ENCODE measurements around the gene KCNMB2. TPM values are rescaled to one million over a fixed set of nuclear protein-coding genes. Genes with fewer than 3 reads are reported as not detected.

Gene KCNMB2
- total RNA-seq, 1 donor from 2014 or later: not detected

DNA sequence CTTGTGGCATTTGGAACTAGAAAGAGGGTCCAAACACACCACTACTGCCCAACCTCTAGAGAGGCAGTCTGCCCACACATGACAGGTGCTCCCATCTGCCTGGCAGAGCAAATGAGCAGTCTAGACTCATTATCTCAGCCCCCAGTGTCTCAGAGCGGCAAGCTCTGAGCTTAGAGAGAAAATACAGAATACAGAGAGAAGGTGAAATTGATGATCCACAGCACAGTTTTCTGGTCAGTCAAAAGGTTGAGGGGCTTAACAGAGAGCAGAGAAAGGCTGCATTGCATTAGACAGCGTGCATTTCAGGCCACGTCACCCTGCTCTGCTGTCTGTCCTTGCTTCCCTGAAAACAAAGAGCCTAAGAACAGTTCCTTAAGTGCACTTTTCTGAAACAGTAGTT lies 135.1 kb downstream of the KCNMB2 start:
- TF ChIP-seq, protein P1, sequence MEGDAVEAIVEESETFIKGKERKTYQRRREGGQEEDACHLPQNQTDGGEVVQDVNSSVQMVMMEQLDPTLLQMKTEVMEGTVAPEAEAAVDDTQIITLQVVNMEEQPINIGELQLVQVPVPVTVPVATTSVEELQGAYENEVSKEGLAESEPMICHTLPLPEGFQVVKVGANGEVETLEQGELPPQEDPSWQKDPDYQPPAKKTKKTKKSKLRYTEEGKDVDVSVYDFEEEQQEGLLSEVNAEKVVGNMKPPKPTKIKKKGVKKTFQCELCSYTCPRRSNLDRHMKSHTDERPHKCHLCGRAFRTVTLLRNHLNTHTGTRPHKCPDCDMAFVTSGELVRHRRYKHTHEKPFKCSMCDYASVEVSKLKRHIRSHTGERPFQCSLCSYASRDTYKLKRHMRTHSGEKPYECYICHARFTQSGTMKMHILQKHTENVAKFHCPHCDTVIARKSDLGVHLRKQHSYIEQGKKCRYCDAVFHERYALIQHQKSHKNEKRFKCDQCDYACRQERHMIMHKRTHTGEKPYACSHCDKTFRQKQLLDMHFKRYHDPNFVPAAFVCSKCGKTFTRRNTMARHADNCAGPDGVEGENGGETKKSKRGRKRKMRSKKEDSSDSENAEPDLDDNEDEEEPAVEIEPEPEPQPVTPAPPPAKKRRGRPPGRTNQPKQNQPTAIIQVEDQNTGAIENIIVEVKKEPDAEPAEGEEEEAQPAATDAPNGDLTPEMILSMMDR (IDR thresholded peaks at IDR 0.05): no peak
- intact Hi-C loops (cut with DNase I): no loop called here
- H3K36me3 ChIP-seq: no peaks in the 10 kb centered on the region
- no peak for DNase-seq (ENCODE audit: low spot score in 2 of 2)
- H3K9me3 ChIP-seq: no peaks in the 10 kb centered on the region
- H3K27ac ChIP-seq: no peak overlapping the region
- no peaks in the 10 kb centered on the region for H3K27me3 ChIP-seq
- H3K4me3 ChIP-seq: no peak overlapping the region
- no peaks in the 10 kb centered on the region for H3K4me1 ChIP-seq

DNA sequence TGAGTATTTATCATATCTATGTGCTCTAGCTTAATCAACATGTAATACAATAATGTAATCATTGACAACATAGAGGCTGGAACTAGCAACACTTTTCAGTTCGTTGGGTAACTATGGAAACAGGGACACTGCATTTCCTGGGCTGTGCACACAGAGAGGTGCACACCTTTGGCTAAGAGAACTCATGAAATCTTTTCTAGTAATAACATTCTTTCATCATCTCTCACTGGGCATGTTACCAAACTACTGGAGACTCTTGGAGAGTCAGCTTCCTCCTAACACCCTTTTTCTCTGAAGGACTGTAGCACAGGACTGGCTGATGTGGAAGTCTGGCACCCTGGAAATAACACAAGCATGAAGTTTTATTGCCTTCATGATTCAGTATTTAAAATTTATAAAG lies 135.6 kb downstream of the KCNMB2 start:
- intact Hi-C loops (cut with DNase I): no loop called here
- H3K27ac ChIP-seq: no peak overlapping the region
- no peaks in the 10 kb centered on the region for H3K27me3 ChIP-seq
- no peaks in the 10 kb centered on the region for H3K36me3 ChIP-seq
- no peak for DNase-seq (ENCODE audit: low spot score in 2 of 2)
- H3K4me3 ChIP-seq: no peak overlapping the region
- no peaks in the 10 kb centered on the region for H3K9me3 ChIP-seq
- no peaks in the 10 kb centered on the region for H3K4me1 ChIP-seq
- TF ChIP-seq, protein P1 (IDR thresholded peaks at IDR 0.05): no peak

- H3K4me1 ChIP-seq: no peaks in the 10 kb centered on the region
- no peak for DNase-seq (ENCODE audit: low spot score in 2 of 2)
- TF ChIP-seq, protein P1 (IDR thresholded peaks at IDR 0.05): no peak
- no peaks in the 10 kb centered on the region for H3K9me3 ChIP-seq
- H3K27me3 ChIP-seq: no peaks in the 10 kb centered on the region
- no peaks in the 10 kb centered on the region for H3K36me3 ChIP-seq
- no peak overlapping the region for H3K4me3 ChIP-seq
- intact Hi-C loops (cut with DNase I): no loop called here
- no peak overlapping the region for H3K27ac ChIP-seq
These were observed 136.0 kb downstream of the KCNMB2 start for GRCh38 chr3:178672275-178672674.

DNA sequence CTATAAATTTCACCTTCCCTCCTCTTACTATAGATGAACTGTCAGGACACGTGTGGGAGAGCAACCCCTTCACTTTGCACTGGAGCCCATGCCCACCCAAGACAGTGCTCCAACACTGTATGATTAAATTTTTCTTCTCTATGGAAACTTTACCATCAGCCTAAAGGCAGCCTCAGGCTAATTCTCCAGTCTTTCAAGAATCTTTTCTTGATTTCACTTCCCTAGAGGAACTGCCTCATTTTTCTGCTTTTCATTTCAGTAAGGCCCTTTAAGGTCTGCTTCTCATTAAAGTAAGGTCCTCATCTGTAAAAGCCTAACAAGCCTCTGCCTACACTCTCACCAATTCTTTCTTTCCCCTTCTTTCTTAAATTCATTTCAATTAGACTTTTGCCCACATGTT lies 137.3 kb downstream of the KCNMB2 start:
- no peak for DNase-seq (ENCODE audit: low spot score in 2 of 2)
- Histone ChIP-seq H3K27me3 (no peaks in the 10 kb centered on the region), H3K9me3 (no peaks in the 10 kb centered on the region), H3K36me3 (no peaks in the 10 kb centered on the region), H3K27ac (no peak overlapping the region), H3K4me1 (no peaks in the 10 kb centered on the region), H3K4me3 (no peak overlapping the region)
- intact Hi-C loops (cut with DNase I): no loop called here
- TF ChIP-seq, protein P1 (IDR thresholded peaks at IDR 0.05): no peak

- no peak for DNase-seq (ENCODE audit: low spot score in 2 of 2)
- TF ChIP-seq, protein P1 (IDR thresholded peaks at IDR 0.05): no peak
- H3K9me3 ChIP-seq: no peaks in the 10 kb centered on the region
- no peak overlapping the region for H3K27ac ChIP-seq
- no peaks in the 10 kb centered on the region for H3K36me3 ChIP-seq
- intact Hi-C loops (cut with DNase I): no loop called here
- H3K4me1 ChIP-seq: no peaks in the 10 kb centered on the region
- no peaks in the 10 kb centered on the region for H3K27me3 ChIP-seq
- no peak overlapping the region for H3K4me3 ChIP-seq
These were observed 139.8 kb downstream of the KCNMB2 start for GRCh38 chr3:178676077-178676476.

Data from ascending aorta (tissue), 2 donors.